ENCODE results near the gene NSUN4.
"Not testable (repeated sequence)": the region's sequence is repeated elsewhere in the genome, so short reads cannot be mapped to it uniquely, and the experiment has no call there.

NSUN4 gene

DNA sequence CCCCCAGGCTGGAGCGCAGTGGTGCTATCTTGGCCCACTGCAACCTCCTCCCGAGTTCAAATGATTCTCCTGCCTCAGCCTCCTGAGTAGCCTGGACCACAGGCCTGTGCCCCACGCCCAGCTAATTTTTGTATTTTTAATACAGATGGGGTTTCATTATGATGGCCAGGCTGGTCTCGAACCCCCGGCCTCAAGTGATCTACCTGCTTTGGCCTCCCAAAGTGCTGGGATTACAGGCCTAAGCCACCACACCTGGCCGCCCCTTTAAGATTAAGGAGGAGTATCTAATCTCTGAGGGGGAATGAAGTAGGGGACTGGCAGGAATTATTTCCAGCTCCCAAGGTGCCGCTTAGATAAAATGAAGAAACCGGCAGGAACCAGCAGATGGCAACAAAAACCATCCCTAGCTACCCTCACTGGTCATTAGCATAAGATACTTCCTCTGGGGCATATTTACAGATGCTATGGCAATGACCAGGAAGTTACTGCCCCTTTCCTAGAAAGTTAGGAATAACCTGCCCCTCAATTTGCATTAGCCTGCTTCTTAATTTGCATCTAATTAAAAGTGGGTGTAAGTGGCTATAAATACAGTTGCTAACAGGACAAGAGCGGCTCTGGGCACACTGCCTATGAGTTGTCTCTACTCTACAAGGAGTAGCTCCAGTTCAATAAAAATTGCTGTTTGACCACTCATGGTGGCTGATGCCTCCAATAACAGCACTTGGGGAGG, 7.1 kb upstream of the NSUN4 start:
- TF ChIP-seq, protein P1, sequence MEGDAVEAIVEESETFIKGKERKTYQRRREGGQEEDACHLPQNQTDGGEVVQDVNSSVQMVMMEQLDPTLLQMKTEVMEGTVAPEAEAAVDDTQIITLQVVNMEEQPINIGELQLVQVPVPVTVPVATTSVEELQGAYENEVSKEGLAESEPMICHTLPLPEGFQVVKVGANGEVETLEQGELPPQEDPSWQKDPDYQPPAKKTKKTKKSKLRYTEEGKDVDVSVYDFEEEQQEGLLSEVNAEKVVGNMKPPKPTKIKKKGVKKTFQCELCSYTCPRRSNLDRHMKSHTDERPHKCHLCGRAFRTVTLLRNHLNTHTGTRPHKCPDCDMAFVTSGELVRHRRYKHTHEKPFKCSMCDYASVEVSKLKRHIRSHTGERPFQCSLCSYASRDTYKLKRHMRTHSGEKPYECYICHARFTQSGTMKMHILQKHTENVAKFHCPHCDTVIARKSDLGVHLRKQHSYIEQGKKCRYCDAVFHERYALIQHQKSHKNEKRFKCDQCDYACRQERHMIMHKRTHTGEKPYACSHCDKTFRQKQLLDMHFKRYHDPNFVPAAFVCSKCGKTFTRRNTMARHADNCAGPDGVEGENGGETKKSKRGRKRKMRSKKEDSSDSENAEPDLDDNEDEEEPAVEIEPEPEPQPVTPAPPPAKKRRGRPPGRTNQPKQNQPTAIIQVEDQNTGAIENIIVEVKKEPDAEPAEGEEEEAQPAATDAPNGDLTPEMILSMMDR (IDR thresholded peaks at IDR 0.05; ENCODE audit: low read depth, low read length, missing control alignments), result peak; percentile 54
- H3K4me3 ChIP-seq (ENCODE audit: low read depth, low read length), result peak overlapping the region; percentile 51
- peak; percentile 84 for DNase-seq (ENCODE audit: low read depth)

DNA sequence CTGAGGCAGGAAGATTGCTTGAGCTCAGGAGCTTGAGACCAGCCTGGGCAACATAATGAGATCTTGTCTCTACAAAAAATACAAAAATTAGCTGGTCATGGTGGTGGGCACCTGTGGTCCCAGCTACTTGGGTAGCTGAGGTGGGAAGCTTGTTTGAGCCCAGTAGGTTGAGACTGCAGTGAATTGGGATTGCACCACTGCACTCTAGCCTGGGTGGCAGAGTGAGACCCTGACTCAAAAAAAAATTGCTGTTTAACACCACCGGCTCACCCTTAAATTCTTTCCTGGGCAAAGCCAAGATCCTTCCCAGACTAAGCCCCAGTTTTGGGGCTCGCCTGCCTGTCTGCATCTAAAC, 6.6 kb upstream of the NSUN4 start:
- DNase-seq (ENCODE audit: low read depth), result no peak
- H3K4me3 ChIP-seq (ENCODE audit: low read depth, low read length), result no peak overlapping the region

GRCh38 chr1:46335081-46335480, 5.5 kb upstream of the NSUN4 start:
- DNase-seq (ENCODE audit: low read depth), result no peak
- TF ChIP-seq, protein P1 (IDR thresholded peaks at IDR 0.05; ENCODE audit: low read depth, low read length, missing control alignments), result no peak
- H3K4me3 ChIP-seq (ENCODE audit: low read depth, low read length), result no peak overlapping the region

More for the DNA sequence above, 6.6 kb upstream of the NSUN4 start:
- TF ChIP-seq, protein P1 (IDR thresholded peaks at IDR 0.05; ENCODE audit: low read depth, low read length, missing control alignments), result no peak

DNA sequence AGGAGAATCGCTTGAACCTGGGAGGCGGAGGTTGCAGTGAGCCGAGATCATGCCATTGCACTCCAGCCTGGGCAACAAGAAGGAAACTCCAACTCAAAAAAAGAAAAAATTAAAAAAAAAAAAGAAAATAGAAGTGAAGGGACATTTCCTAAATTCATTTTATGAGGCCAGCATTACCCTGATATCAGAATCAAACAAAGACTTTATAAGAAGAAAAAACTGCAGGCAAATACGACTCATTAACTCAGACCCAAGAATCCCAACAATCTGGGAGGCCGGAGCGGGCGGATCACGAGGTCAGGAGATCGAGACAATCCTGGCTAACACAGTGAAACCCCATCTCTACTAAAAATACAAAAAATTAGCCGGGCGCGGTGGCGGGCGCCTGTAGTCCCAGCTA, 3.2 kb upstream of the NSUN4 start:
- not testable (repeated sequence) for DNase-seq (ENCODE audit: low read depth); H3K4me3 ChIP-seq (ENCODE audit: low read depth, low read length)

- H3K4me3 ChIP-seq (ENCODE audit: low read depth, low read length), result peak overlapping the region; percentile 87
- no peak for DNase-seq (ENCODE audit: low read depth)
Measured at GRCh38 chr1:46341222-46342083, 846 bp downstream of the NSUN4 start.

DNA sequence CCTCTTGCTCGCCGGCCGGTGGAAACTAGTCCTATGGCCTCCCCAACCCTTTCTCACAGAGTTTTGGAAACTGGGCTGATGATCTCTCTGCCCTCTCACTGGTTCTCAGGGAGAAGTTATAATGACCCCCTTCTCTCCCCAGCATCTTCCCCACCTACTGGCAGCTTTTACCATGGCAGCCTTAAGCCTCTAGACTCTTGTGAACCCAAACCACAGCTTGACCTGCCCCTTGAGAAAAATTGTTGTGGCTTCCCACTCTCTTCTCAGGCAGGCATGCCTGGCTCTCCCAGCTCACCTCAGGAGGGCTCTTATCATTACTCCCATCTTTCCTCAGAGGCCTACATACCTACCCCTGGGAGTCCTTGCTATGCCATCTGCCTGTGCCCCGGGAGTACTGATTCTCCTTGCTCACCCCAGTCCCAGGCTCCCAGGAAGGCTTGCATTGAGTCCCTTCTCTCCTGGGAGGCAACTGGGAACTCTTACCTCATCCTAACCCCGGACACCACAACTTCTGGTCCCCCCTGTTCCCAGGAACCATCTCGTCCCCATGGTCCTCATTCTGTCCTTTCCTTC, 1.6 kb downstream of the NSUN4 start:
- H3K4me3 ChIP-seq (ENCODE audit: low read depth, low read length), result peak overlapping the region; percentile 87
- DNase-seq (ENCODE audit: low read depth), result no peak
- TF ChIP-seq, protein P1 (IDR thresholded peaks at IDR 0.05; ENCODE audit: low read depth, low read length, missing control alignments), result peak; percentile 59

More at GRCh38 chr1:46341222-46342083, 846 bp downstream of the NSUN4 start:
- TF ChIP-seq, protein P1 (IDR thresholded peaks at IDR 0.05; ENCODE audit: low read depth, low read length, missing control alignments), result no peak

- TF ChIP-seq, protein P1 (IDR thresholded peaks at IDR 0.05; ENCODE audit: low read depth, low read length, missing control alignments), result no peak
- H3K4me3 ChIP-seq (ENCODE audit: low read depth, low read length), result no peak overlapping the region
- DNase-seq (ENCODE audit: low read depth), result no peak
Measured at GRCh38 chr1:46342677-46343350, 2.2 kb downstream of the NSUN4 start.

Measured in GM12864 (cell line).